Endothelial cell of umbilical vein (primary cell): ENCODE measurements around the gene TMBIM6.

Experiments used
- CTCF ChIP-seq, 2 donors: IDR thresholded peaks; 1 replicate in 1 of 2; 2 replicates in 1 of 2; pipeline ENCODE4 v1.5.1; 2011; ENCODE audit warnings: low read length in 2 of 2, mild to moderate bottlenecking in 2 of 2, moderate library complexity in 2 of 2, control low read depth in 1 of 2, inconsistent platforms in 1 of 2, low read depth in 1 of 2; ENCODE audit not compliant: insufficient read depth in 1 of 2; ENCODE audit errors: extremely low read depth in 1 of 2
- EZH2 ChIP-seq: IDR thresholded peaks from 2 replicates; pipeline ENCODE4 v1.6.1; 2012; ENCODE audit warnings: borderline replicate concordance, low read depth, mild to moderate bottlenecking, moderate library complexity, low read length, inconsistent platforms; ENCODE audit not compliant: severe bottlenecking
- POLR2AphosphoS5 ChIP-seq: IDR thresholded peaks from 2 replicates; pipeline ENCODE4 v1.6.1; 2012; ENCODE audit warnings: low read depth, mild to moderate bottlenecking, control low read depth, low read length, moderate library complexity; ENCODE audit not compliant: insufficient read depth

GRCh38 chr12:49705479-49706134 is 35.8 kb upstream of the TMBIM6 start:
- no peak for TF ChIP-seq EZH2
- TF ChIP-seq CTCF (IDR thresholded peaks at IDR 0.05; ENCODE audit: extremely low read depth in 1 of 2, insufficient read depth in 1 of 2, low read depth in 1 of 2, low read length in 2 of 2), result no peak
- TF ChIP-seq POLR2AphosphoS5, result peak; percentile 94
